SU-DHL-6 (cell line): ENCODE data around the gene ATP13A4.

Source experiments
- H2AFZ ChIP-seq: fragments of 200-600 bp; sonication (generic); 2 replicates; pipeline ENCODE4 v1.6.1; 2014; ENCODE audit warnings: low read depth, mild to moderate bottlenecking, moderate library complexity, mixed read lengths, antibody characterized with exemption, low read length; ENCODE audit not compliant: severe bottlenecking
- H3F3A ChIP-seq: fragments of 200-600 bp; shearing (Covaris generic); 2 replicates; pipeline ENCODE4 v1.6.0; 2016; ENCODE audit warnings: antibody characterized with exemption, mild to moderate bottlenecking; ENCODE audit not compliant: insufficient read depth
- H3K27ac ChIP-seq: fragments of 200-600 bp; sonication (generic); 2 replicates; pipeline ENCODE4 v1.5.1; 2016; ENCODE audit warnings: low read depth, mild to moderate bottlenecking, low read length, moderate library complexity, mixed read lengths
- H3K27me3 ChIP-seq: fragments of 200-600 bp; sonication (generic), shearing (Covaris generic); 2 replicates; pipeline ENCODE4 v1.6.0; 2014; ENCODE audit warnings: mild to moderate bottlenecking, low read length
- H3K36me3 ChIP-seq: fragments of 200-600 bp; sonication (generic); 2 replicates; pipeline ENCODE4 v1.6.1; 2014; ENCODE audit warnings: mild to moderate bottlenecking, low read length, mixed read lengths
- H3K4me2 ChIP-seq: fragments of 300-600, 200-600 bp; shearing (Covaris generic), sonication (generic); 2 replicates; pipeline ENCODE4 v1.6.0; 2014; ENCODE audit warnings: low read length, low read depth, mild to moderate bottlenecking; ENCODE audit not compliant: poor library complexity, severe bottlenecking
- H3K4me3 ChIP-seq: fragments of 200-600 bp; sonication (generic); 2 replicates; pipeline ENCODE4 v1.5.1; 2014; ENCODE audit warnings: antibody characterized with exemption, low read length, mild to moderate bottlenecking, mixed read lengths; ENCODE audit not compliant: insufficient read depth, poor library complexity, severe bottlenecking
- H3K79me2 ChIP-seq: fragments of 200-600 bp; sonication (generic); 2 replicates; pipeline ENCODE4 v1.6.1; 2014; ENCODE audit warnings: mild to moderate bottlenecking, low read length, moderate library complexity; ENCODE audit not compliant: insufficient read depth
- H3K9ac ChIP-seq: fragments of 200-600 bp; sonication (generic); 2 replicates; pipeline ENCODE4 v1.7.0; 2014; ENCODE audit warnings: mild to moderate bottlenecking, low read length
- H3K9me2 ChIP-seq: fragments of 200-600 bp; sonication (generic); replicated peaks from 2 replicates; pipeline ENCODE4 v1.6.1; 2014; ENCODE audit warnings: low read length; ENCODE audit not compliant: insufficient read depth
- H3K9me3 ChIP-seq: fragments of 200-600 bp; sonication (generic); 2 replicates; pipeline ENCODE4 v1.6.1; 2014; ENCODE audit warnings: low read length, mixed read lengths; ENCODE audit not compliant: insufficient read depth
- H4K20me1 ChIP-seq: fragments of 200-600 bp; sonication (generic); 2 replicates; pipeline ENCODE4 v1.6.1; 2014; ENCODE audit warnings: low read depth, mild to moderate bottlenecking, antibody characterized with exemption, low read length, moderate library complexity, mixed read lengths
- CTCF ChIP-seq: fragments of 200-600 bp; sonication (generic); IDR thresholded peaks from one replicate; pipeline ENCODE4 v1.5.1; 2017; ENCODE audit warnings: antibody characterized with exemption, mild to moderate bottlenecking, low read length, moderate library complexity; ENCODE audit not compliant: insufficient read depth, poor library complexity, severe bottlenecking
- EZH2phosphoT487 ChIP-seq: fragments of 200-600 bp; sonication (generic), shearing (Covaris generic); conservative IDR thresholded peaks from 2 replicates; pipeline ENCODE4 v1.6.1; 2018; ENCODE audit warnings: mild to moderate bottlenecking, antibody characterized with exemption, low read length, moderate library complexity, mixed read lengths

ATP13A4 gene

GRCh38 chr3:193498215-193498614 lies 56.5 kb downstream of the ATP13A4 start:
- no peak overlapping the region for H3K27ac ChIP-seq
- no peaks in the 10 kb centered on the region for H3K36me3 ChIP-seq
- H3K4me3 ChIP-seq = no peak overlapping the region
- H2AFZ ChIP-seq = no peak overlapping the region
- no peaks in the 10 kb centered on the region for H3K79me2 ChIP-seq
- no peaks in the 10 kb centered on the region for H3K9me2 ChIP-seq
- H3K9ac ChIP-seq = no peak overlapping the region
- H3K4me2 ChIP-seq = no peak overlapping the region
- TF ChIP-seq EZH2phosphoT487 = no peak
- TF ChIP-seq CTCF = no peak
- H3K27me3 ChIP-seq = no peaks in the 10 kb centered on the region
- no peaks in the 10 kb centered on the region for H3F3A ChIP-seq
- no peaks in the 10 kb centered on the region for H3K9me3 ChIP-seq
- no peaks in the 10 kb centered on the region for H4K20me1 ChIP-seq

- Histone ChIP-seq H3K9me3 (no peaks in the 10 kb centered on the region), H3K27ac (no peak overlapping the region), H3K27me3 (no peaks in the 10 kb centered on the region), H3F3A (no peaks in the 10 kb centered on the region), H3K4me3 (no peak overlapping the region), H3K9me2 (no peaks in the 10 kb centered on the region), H3K36me3 (no peaks in the 10 kb centered on the region), H3K4me2 (no peak overlapping the region), H3K79me2 (no peaks in the 10 kb centered on the region), H3K9ac (no peak overlapping the region), H4K20me1 (no peaks in the 10 kb centered on the region), H2AFZ (no peak overlapping the region)
- TF ChIP-seq EZH2phosphoT487 = no peak
- no peak for TF ChIP-seq CTCF
Observed at GRCh38 chr3:193496658-193497057, 58.0 kb downstream of the ATP13A4 start.

GRCh38 chr3:193491026-193491425 lies 63.7 kb downstream of the ATP13A4 start:
- no peak overlapping the region for H3K9ac ChIP-seq
- no peak overlapping the region for H3K4me2 ChIP-seq
- no peaks in the 10 kb centered on the region for H3K79me2 ChIP-seq
- no peaks in the 10 kb centered on the region for H3K9me2 ChIP-seq
- no peaks in the 10 kb centered on the region for H4K20me1 ChIP-seq
- no peak overlapping the region for H3K27ac ChIP-seq
- H3K36me3 ChIP-seq = no peaks in the 10 kb centered on the region
- no peak overlapping the region for H2AFZ ChIP-seq
- H3K27me3 ChIP-seq = no peaks in the 10 kb centered on the region
- TF ChIP-seq CTCF = no peak
- no peak for TF ChIP-seq EZH2phosphoT487
- no peak overlapping the region for H3K4me3 ChIP-seq
- no peaks in the 10 kb centered on the region for H3K9me3 ChIP-seq
- no peaks in the 10 kb centered on the region for H3F3A ChIP-seq

GRCh38 chr3:193490580-193490979 lies 64.1 kb downstream of the ATP13A4 start:
- Histone ChIP-seq H3K27ac (no peak overlapping the region), H4K20me1 (no peaks in the 10 kb centered on the region), H3K9ac (no peak overlapping the region), H3K4me3 (no peak overlapping the region), H3K9me2 (no peaks in the 10 kb centered on the region), H3K4me2 (no peak overlapping the region), H3K9me3 (no peaks in the 10 kb centered on the region), H3K79me2 (no peaks in the 10 kb centered on the region), H3F3A (no peaks in the 10 kb centered on the region), H3K27me3 (no peaks in the 10 kb centered on the region), H2AFZ (no peak overlapping the region), H3K36me3 (no peaks in the 10 kb centered on the region)
- TF ChIP-seq CTCF (no peak), EZH2phosphoT487 (no peak)
